T-cell (primary cell): ENCODE data around the gene HES4. TPM values are rescaled to one million over a fixed set of nuclear protein-coding genes. Genes with fewer than 3 reads are reported as not detected.

Experiments
- ATAC-seq, 4 experiments: fragments of 200-7000 bp in 3 of 4; fragments of 150-1000 bp in 1 of 4; cut with Tn5 transposase; replicated peaks in 1 of 4; 1 replicate in 3 of 4; 2 replicates in 1 of 4; pipeline ENCODE4 v1.10.0; 2021; ENCODE audit warnings: moderate library complexity in 3 of 4, mild to moderate bottlenecking in 2 of 4, moderate number of reproducible peaks in 1 of 4
- CTCF ChIA-PET, 2 donors: fragments of 300-600 bp; sonication (Branson Sonifier 250); formaldehyde crosslinking; loops; one replicate each; lab custom pipeline; 2022; ENCODE audit warnings: antibody characterized with exemption in 2 of 2; lab: Charles Lee
- POLR2A ChIA-PET, 2 donors: fragments of 300-600 bp; sonication (Branson Sonifier 250); formaldehyde crosslinking; loops; one replicate each; lab custom pipeline; 2022; ENCODE audit warnings: antibody characterized with exemption in 2 of 2; lab: Charles Lee
- DNase-seq, 35 experiments: peaks; one replicate each; pipeline versions ENCODE4 v3.0.0 to v3.0.0-alpha.2; 2013 to 2023
- H3K27ac ChIP-seq: one replicate; pipeline ENCODE4 v1.5.1; 2013; ENCODE audit warnings: low read length
- H3K27me3 ChIP-seq, 2 experiments: replicated peaks in 1 of 2; 1 replicate in 1 of 2; 2 replicates in 1 of 2; pipeline versions ENCODE4 v1.6.1 to v1.7.0; 2013; ENCODE audit warnings: low read length in 1 of 2, mixed read lengths in 1 of 2; ENCODE audit not compliant: control insufficient read depth in 2 of 2, insufficient read depth in 2 of 2; ENCODE audit errors: extremely low read depth in 1 of 2
- H3K36me3 ChIP-seq, 2 donors: 1 replicate in 1 of 2; 2 replicates in 1 of 2; pipeline versions ENCODE4 v1.6.1 to v1.7.0; 2013; ENCODE audit warnings: low read length in 1 of 2; ENCODE audit not compliant: control insufficient read depth in 2 of 2, insufficient read depth in 1 of 2; ENCODE audit errors: extremely low read depth in 1 of 2
- H3K4me1 ChIP-seq, 2 experiments: 1 replicate in 1 of 2; 2 replicates in 1 of 2; pipeline versions ENCODE4 v1.6.1 to v1.7.0; 2013; ENCODE audit warnings: low read length in 2 of 2, mixed read lengths in 1 of 2; ENCODE audit not compliant: insufficient read depth in 2 of 2, control insufficient read depth in 1 of 2; ENCODE audit errors: extremely low read depth in 1 of 2
- H3K4me3 ChIP-seq, 2 donors: 1 replicate in 1 of 2; 2 replicates in 1 of 2; pipeline versions ENCODE4 v1.5.1 to v1.7.0; 2013; ENCODE audit warnings: mild to moderate bottlenecking in 2 of 2, low read length in 1 of 2, moderate library complexity in 1 of 2; ENCODE audit not compliant: control insufficient read depth in 1 of 2; ENCODE audit errors: extremely low read depth in 1 of 2
- H3K9me3 ChIP-seq: 2 replicates; pipeline ENCODE4 v1.7.0; 2013
- H3K27ac Mint-ChIP-seq, 2 donors: one replicate each; pipeline ENCODE4 v1.8.0; 2020 to 2021; ENCODE audit warnings: mild to moderate bottlenecking in 2 of 2, mixed read lengths in 2 of 2
- H3K27me3 Mint-ChIP-seq, 2 donors: one replicate each; pipeline ENCODE4 v1.8.0; 2021 to 2022; ENCODE audit warnings: mixed read lengths in 2 of 2
- H3K36me3 Mint-ChIP-seq: one replicate; pipeline ENCODE4 v1.8.0; 2021; ENCODE audit warnings: mixed read lengths
- H3K4me1 Mint-ChIP-seq, 3 donors: one replicate each; pipeline ENCODE4 v1.8.0; 2020 to 2022; ENCODE audit warnings: mixed read lengths in 3 of 3, mild to moderate bottlenecking in 1 of 3
- H3K4me3 Mint-ChIP-seq, 3 donors: one replicate each; pipeline ENCODE4 v1.8.0; 2020 to 2022; ENCODE audit warnings: mild to moderate bottlenecking in 3 of 3, mixed read lengths in 3 of 3, moderate library complexity in 3 of 3
- H3K9me3 Mint-ChIP-seq, 3 donors: one replicate each; pipeline ENCODE4 v1.8.0; 2020 to 2022; ENCODE audit warnings: mixed read lengths in 3 of 3
- WGBS: methylation state at CpG from one replicate; pipeline ENCODE4 v1.1.5; 2013; ENCODE audit warnings: missing lambda C conversion rate; ENCODE audit not compliant: insufficient coverage; 5-methylcytosine and 5-hydroxymethylcytosine counted together
- total RNA-seq, 35 experiments: library from RNA in 6 of 35; stranded (reverse) in 6 of 35; fragments of 120-200 nt in 1 of 35; gene quantifications; one replicate each; pipeline versions ENCODE4 v1.2.1 to v1.2.4 and lab custom pipeline; 2013 to 2026

The HES4 gene
- total RNA-seq, 5 donors from 2014 or later (not counting 1 experiment from before 2014, with no cell fraction given): 1.5 to 11.9 (median 2.6) TPM

DNA sequence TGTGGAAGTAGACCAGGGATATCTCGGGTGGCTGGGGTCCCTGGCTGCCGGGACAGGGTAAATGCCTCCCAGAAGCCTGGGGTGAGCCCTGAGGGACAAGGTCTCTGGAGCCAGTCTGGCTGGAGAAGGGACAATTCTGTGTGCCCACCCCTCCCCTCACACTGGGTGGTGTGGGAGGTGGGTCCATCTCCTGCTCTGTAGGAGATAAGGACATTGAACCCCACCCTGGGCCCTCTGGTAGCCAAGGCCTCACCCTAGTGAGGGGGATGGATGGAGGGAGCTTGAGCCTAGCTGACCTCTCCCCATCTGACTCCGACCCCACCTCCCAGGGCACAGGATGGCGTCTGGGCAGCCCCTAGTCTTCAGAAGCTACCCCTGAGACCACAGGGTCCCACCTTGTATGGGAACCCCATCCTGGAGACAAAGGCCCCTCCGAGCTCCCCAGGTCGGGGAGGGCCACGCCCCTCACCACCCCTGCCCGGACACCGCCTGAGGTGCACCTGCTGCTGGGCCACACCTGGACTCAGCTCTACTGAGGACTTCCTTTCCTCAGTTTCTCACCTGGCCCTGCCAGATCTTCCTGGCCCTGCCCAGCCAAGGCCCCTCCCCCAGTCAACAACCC is 24.4 kb upstream of the HES4 start:
- H3K9me3 ChIP-seq: no peaks in the 10 kb centered on the region
- ChIA-PET CTCF (no interaction called here), POLR2A (no interaction called here)
- no peak for ATAC-seq
- no peak for DNase-seq
- no peaks in the 10 kb centered on the region for H3K36me3 Mint-ChIP-seq
- H3K27ac Mint-ChIP-seq: no peak overlapping the region
- no peaks in the 10 kb centered on the region for H3K9me3 Mint-ChIP-seq
- no peak overlapping the region for H3K27ac ChIP-seq
- H3K4me3 Mint-ChIP-seq: no peak overlapping the region
- no peaks in the 10 kb centered on the region for H3K36me3 ChIP-seq
- H3K4me3 ChIP-seq: no peak overlapping the region
- H3K27me3 ChIP-seq: peaks cover 0 to 53% of the 10 kb centered on the region in 2 experiments
- 90% methylated on average over 5 of the region's 9 CpGs for WGBS
- peaks cover 0 to 2% of the 10 kb centered on the region in 2 donors for H3K27me3 Mint-ChIP-seq
- peaks cover 0 to 11% (median 2%) of the 10 kb centered on the region in 3 donors for H3K4me1 Mint-ChIP-seq
- H3K4me1 ChIP-seq: peaks cover 0 to 23% of the 10 kb centered on the region in 2 experiments

DNA sequence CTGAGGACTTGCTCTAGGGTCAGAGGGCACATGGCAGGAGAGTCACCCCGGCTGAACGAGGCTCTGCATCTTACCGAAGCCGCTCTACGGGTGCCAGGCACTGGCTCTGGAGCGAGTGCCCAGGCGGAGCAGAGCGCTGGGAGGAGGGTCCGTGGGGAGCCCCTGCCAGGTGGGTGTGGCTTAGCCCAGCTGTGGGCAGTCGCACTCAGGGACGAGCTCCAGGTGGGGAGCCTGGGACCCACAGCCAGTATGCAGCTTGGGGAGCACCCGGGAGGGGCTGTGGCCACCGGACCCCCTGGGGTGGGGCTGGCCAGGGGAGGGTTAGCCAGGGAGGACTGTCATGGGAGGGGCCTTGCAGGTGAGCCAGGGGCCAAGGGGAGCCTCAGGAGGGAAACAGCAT is 23.8 kb upstream of the HES4 start:
- CTCF ChIA-PET: interaction anchor here in 1 of 2 donors (0.5 kb wide), 1 partner anchor 264 kb away, joined by 5 read pairs; no protein-coding TSS in a partner anchor
- Mint-ChIP-seq H3K27me3 (peaks cover 0 to 2% of the 10 kb centered on the region in 2 donors), H3K4me1 (peaks cover 0 to 15% (median 4%) of the 10 kb centered on the region in 3 donors), H3K27ac (no peak overlapping the region), H3K4me3 (no peak overlapping the region), H3K36me3 (no peaks in the 10 kb centered on the region), H3K9me3 (no peaks in the 10 kb centered on the region)
- Histone ChIP-seq H3K9me3 (no peaks in the 10 kb centered on the region), H3K27me3 (peaks cover 0 to 53% of the 10 kb centered on the region in 2 experiments), H3K36me3 (no peaks in the 10 kb centered on the region), H3K4me3 (no peak overlapping the region), H3K4me1 (peaks cover 0 to 29% of the 10 kb centered on the region in 2 experiments), H3K27ac (no peak overlapping the region)
- 69% methylated on average over 12 of the region's 13 CpGs for WGBS
- ATAC-seq (no peak), DNase-seq (no peak)
- POLR2A ChIA-PET: no interaction called here

GRCh38 chr1:1022302-1023009 is 22.6 kb upstream of the HES4 start:
- H3K9me3 ChIP-seq: no peaks in the 10 kb centered on the region
- DNase-seq: no peak
- ChIA-PET POLR2A (no interaction called here), CTCF (interaction anchor here in 1 of 2 donors (0.5 kb wide), 1 partner anchor 421 kb away, joined by 6 read pairs; no protein-coding TSS in a partner anchor)
- peaks cover 0 to 51% of the 10 kb centered on the region in 2 experiments for H3K27me3 ChIP-seq
- peaks cover 0 to 31% of the 10 kb centered on the region in 2 experiments for H3K4me1 ChIP-seq
- H3K9me3 Mint-ChIP-seq: no peaks in the 10 kb centered on the region
- no peak for ATAC-seq
- WGBS: 80% methylated on average over 22 of the region's 27 CpGs
- no peak overlapping the region for H3K4me3 ChIP-seq
- H3K27me3 Mint-ChIP-seq: peaks cover 0 to 2% of the 10 kb centered on the region in 2 donors
- H3K27ac Mint-ChIP-seq: no peak overlapping the region
- peaks cover 0 to 16% (median 8%) of the 10 kb centered on the region in 3 donors for H3K4me1 Mint-ChIP-seq
- H3K36me3 Mint-ChIP-seq: no peaks in the 10 kb centered on the region
- H3K36me3 ChIP-seq: no peaks in the 10 kb centered on the region
- peak overlapping the region in 2 of 3 donors; percentile 13 to 37 for H3K4me3 Mint-ChIP-seq
- H3K27ac ChIP-seq: no peak overlapping the region

DNA sequence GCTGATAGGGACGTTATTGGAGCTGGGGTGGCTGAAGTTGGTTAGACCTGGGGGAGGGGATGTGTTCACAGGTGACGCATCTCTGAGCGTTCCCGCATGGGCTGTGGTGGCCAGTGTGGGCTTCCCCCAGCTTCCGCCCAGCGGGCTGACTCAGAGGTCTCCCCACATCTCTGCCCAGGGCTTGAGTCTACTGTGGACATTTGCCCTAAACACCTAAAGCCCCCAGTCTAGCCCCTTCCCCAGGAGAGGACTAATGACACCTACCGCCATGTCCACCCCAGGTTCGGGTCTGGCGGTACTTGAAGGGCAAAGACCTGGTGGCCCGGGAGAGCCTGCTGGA is 22.0 kb upstream of the HES4 start:
- peak overlapping the region in 1 of 3 donors; percentile 13 for H3K4me3 Mint-ChIP-seq
- Histone ChIP-seq H3K9me3 (no peaks in the 10 kb centered on the region), H3K4me1 (peaks cover 0 to 35% of the 10 kb centered on the region in 2 experiments), H3K36me3 (no peaks in the 10 kb centered on the region), H3K27ac (no peak overlapping the region), H3K4me3 (no peak overlapping the region), H3K27me3 (peaks cover 0 to 54% of the 10 kb centered on the region in 2 experiments)
- peaks cover 4 to 21% (median 12%) of the 10 kb centered on the region in 3 donors for H3K4me1 Mint-ChIP-seq
- no peak overlapping the region for H3K27ac Mint-ChIP-seq
- ChIA-PET CTCF (no interaction called here), POLR2A (no interaction called here)
- ATAC-seq (no peak), DNase-seq (no peak)
- 89% methylated on average over 3 of the region's 10 CpGs for WGBS
- H3K9me3 Mint-ChIP-seq: no peaks in the 10 kb centered on the region
- no peaks in the 10 kb centered on the region for H3K27me3 Mint-ChIP-seq
- H3K36me3 Mint-ChIP-seq: no peaks in the 10 kb centered on the region

DNA sequence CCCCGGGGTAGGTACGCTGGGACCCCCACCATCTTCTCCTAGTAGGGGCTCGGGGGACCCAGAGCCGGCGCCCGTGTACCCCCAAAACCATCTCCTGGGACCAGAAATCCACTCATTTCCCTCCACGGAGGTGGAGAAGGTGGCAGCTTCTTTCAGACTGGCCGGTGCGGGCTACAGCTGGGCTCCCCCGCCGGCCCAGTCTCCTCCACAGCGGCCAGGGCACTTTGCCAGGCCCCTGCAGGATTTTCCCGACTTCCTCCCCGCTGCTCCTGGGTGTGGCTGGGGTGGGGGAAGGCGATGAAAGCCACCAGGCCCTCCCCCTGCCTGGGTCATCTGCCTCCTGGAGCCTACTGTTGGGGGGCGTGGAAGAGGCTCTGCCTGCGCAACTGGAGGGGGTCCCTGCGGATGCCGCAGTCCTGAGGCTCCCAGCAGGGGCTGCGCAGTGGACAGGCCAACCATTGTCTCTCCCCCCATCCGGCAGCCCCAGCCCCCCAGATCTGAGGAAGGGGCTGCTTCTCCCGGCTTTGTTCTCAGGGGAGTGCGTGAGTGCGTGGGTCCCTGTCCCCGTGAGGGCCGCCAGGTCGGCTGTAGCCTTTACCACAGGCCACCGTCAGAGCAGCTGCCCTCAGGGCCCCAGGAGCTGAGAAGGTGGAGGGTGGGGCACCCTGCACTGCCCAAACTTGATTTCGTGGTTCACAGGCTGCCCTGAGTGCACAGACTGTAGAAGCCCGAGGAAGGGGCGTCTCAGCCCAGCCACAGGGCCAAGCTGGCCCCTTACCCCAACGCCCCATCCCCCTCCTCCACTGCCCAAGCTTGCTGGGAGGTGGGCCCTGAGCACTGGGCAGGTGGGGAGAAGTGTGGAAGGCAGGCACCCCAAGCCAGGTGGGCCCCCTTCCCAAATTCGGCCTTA is 21.4 kb upstream of the HES4 start:
- no peaks in the 10 kb centered on the region for H3K9me3 ChIP-seq
- peaks cover 0 to 51% of the 10 kb centered on the region in 2 experiments for H3K27me3 ChIP-seq
- ChIA-PET CTCF (interaction anchor here in 1 of 2 donors (0.7 kb wide), 1 partner anchor 103 kb away, joined by 3 read pairs; no protein-coding TSS in a partner anchor), POLR2A (no interaction called here)
- ATAC-seq (no peak), DNase-seq (no peak)
- peaks cover 0 to 35% of the 10 kb centered on the region in 2 experiments for H3K4me1 ChIP-seq
- Mint-ChIP-seq H3K36me3 (no peaks in the 10 kb centered on the region), H3K9me3 (no peaks in the 10 kb centered on the region), H3K27ac (no peak overlapping the region), H3K27me3 (no peaks in the 10 kb centered on the region), H3K4me1 (peaks cover 4 to 21% (median 12%) of the 10 kb centered on the region in 3 donors), H3K4me3 (peak overlapping the region; percentile 17 to 57 (median 57))
- no peak overlapping the region for H3K4me3 ChIP-seq
- H3K36me3 ChIP-seq: no peaks in the 10 kb centered on the region
- no peak overlapping the region for H3K27ac ChIP-seq
- 71% methylated on average over 13 of the region's 33 CpGs for WGBS
